HT-29 (cell line): ENCODE measurements around the gene TTC22. TPM values are rescaled to one million over a fixed set of nuclear protein-coding genes. Genes with fewer than 3 reads are reported as not detected.

Experiments used
- DNase-seq: peaks from one replicate; pipeline ENCODE4 v3.0.0-alpha.2; 2015; ENCODE audit warnings: low spot score
- total RNA-seq: library from RNA; depleted of rRNA; stranded (reverse); fragments of >200 nt; shearing (Covaris generic); gene quantifications from 2 replicates; pipeline ENCODE4 v1.2.3, GENCODE V29; 2014

TTC22 gene
- total RNA-seq, 1 experiment from 2014 or later = 26.7 TPM

DNA sequence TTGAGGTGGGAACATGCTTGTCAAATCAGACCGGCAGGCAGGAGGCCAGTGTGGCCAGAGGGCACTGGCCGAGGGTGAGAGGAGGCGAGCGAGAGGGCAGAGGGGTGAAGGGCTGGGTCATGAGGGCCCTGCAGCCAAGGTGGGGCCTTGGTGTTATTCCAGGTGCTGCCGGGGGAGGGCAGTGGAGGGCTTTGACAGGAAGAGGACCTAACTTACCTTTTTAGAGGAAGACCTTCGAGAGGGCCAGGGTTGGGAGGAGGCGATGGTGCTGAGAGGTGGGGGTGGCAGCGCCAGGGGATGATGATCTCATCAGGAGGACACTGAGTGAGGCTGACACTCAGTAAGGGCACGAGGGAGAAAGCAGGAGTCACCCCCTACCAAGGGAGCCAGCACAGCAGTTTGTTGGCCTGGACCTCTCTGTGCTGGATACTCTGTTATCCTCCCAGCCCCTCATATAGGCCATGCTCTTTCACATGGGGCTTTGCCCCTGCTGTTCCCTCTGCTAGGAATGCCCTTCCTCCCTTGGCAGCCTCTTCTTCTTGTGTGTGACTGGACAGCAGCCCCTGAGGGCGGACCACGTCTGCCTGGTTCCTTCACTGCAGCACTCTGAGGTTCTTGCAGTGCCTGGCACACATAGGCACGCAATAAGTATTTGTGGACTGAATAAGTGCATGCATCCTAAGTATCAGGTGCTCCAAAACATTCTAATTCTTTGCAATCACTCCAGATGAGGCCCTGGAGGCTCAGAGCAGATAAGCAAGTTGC is 7.5 kb upstream of the TTC22 start:
- DNase-seq = no peak

DNA sequence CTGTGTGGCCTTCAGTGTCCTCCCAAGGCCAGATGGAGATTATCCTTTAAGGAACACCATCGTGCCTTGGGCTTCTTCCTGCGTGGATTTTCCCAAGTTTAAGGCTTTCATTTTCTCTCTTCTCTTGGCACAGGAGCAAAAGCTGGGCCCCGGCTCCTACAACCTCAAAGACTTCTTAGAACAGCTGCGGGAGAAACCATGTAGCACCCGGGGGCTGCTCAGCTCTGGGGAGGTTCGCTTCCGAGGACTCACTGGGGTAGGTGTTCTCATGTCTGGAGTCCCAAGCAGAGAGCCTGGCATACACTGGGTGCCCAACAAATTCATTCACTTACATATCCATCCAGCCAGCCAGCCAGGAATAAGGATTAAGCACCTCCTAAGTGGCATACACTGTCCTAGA is 6.6 kb upstream of the TTC22 start:
- no peak for DNase-seq

DNA sequence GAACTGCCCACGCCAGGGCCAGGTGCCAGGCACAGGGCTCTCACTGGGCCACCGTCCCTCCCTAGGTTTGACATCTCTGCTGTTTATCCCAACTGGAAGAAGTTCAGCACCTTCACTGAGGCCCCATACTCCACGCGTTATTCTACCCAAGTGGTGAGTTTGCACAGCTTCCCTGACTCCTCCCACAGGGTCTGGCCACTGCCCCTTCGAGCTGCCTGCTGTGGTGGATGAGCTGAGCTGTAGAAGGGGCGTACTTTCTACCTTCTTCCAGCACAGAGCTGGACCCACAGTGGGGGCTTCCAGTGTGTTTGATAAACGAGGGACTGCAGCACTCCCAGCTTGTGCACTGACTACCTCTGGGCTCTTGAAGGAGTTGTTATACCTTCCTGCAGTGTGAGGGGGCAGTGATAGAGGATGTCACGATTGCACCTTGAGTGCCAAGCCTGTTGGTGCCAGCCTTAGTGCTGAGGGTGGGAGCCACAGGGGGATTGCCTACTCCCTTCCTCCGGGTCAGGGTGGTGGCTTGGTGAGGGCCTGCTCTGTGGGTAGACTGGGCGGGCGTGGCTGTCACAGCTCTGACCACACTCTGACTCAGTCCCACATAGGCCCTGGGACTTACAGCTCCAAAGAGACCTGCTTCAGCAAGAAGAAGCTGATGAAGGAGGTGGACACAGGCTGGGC is 5.9 kb upstream of the TTC22 start:
- no peak for DNase-seq

DNA sequence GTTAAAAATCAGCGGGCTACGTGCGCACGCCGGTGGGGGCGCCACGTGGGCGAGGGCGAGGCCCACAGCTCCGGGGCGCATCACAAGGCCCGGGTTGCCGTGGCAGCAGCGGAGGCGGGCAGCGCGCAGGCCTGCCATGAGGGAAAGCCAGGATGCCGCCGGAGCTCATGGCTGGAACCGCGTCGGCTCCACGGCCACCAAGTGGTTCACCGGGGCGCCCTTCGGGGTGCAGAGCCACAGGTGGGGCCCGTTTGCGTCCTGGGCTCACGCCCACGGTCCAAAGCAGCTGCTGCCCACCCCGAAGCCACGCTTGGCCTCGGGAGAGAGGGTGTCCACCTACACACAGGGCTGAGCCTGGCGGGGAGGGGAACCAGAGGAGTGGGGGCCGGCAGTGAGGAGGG is 4.9 kb upstream of the TTC22 start:
- DNase-seq = no peak

DNA sequence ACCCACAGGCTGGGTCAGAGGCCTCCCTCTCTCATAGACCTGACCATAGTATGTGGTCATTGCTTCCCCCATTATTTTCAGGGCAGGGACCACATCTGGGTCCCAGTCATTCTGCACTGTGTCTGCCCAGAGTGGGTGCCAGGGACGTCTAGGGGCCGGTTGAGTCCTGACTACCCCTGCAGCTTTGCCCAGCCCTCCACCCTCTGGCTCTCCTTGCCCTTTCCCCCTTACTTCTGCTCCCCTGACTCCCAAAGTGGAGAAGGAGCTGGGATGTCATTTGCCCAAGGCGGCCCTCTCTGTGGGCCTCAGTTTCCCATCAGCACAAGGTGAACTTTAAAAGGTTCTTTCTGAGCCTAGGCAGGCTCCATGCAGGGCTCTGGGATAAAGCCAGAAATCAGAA is 4.3 kb upstream of the TTC22 start:
- no peak for DNase-seq

DNA sequence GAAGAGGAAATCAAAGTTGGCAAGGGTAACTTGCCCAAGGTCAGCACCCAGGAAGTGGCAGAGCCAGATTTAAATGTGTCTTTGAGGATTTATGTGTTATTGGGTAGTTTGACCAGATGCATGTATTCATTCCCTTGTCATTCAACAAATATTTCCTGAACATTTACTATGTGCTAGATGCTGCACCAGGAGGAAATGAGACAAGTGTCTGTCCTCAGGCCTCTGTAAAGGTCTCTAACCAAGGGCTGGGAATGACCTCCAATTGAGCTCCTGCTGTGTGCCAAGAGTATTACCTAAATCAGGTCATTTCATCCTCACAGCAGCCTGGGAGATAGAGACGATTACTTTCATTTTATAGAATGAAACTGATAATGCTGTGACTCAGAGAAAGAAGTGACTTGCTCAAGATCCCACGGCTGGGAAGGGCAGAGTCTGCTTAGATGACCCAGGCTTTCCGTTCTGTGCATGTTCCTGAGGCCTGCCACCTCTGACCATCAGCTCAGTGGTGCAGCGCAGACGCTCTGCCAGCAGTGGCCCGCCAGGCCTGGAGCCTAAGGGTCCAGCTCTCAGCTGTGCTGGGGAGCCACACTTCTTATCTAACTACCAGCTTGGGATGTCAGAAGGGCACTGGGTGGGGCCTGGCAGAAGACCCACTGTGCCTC is 3.5 kb upstream of the TTC22 start:
- DNase-seq = no peak

DNA sequence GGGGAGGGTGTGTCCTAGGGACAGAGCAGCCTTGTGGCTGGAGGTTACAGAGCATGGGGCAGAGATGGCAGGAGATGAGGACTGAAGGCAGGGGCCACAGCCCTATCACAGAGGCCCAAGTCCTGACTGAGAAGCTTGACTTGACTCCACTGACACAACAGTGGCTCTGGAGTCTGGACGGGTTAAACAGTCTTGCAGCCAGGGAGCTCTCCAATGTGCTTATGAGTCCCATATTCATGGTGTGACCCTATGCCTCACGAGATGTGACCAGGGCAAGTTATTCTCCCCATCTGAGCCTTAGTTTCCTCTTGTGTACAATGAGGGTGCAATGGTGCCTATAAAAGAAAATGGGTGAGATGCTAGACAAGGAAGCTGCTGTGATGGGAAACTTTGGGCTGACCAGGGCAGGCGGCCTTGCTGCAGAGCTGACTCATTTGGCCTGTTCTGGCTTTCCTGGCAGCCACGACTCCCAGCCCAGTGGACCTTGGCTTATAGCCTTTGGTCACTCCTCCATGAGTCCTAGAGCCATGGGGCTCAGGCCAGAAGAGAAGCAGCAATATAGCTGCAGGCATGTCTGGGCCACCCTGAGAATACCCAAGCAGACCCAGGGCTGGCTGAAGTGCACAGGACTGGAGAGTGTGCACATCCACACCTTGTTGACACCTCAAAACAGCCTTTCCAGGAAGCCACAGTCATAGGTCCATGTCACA is 2.8 kb upstream of the TTC22 start:
- no peak for DNase-seq

DNA sequence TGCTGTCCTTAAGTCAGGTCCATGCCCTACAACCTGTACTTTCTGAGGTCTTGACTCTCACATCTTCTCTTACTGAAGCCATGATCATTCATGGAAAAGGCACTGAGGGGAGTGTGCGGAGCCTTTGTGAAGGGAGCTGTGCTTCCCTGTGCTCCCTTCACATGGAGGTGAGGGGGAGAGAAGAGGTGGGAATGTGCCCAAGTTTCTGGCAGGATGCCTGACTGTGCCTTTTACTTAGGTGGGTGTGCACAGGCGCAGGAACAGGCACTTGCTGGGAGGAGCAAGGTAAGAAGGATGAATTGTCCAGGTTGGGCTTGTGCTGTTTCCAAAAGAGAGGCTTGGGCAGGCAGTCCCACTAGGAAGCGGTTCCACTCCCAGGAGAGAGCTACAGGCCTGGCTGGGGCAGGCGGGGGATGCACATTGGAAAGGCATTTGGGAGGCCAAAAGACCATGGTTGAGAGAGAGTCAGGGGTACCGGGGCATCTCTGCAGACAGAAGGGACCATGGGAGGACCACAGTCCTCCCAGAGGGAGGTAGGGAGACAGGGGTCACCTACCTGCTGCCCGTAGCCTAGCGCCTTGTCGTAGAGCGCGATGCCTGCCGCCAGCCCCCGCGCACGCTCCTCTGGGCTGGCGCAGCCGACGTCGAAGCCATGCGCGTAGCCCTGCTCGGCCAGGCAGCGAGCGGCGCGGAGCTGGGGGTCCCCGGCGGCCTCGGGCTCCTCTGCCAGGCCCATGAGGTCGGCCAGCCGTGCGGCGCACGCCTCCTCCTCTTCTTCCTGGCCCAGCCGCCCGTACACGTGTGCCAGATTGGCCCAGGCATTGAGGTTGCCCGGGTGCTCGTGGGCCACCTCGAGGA is 853 bp downstream of the TTC22 start:
- peak; percentile 16 for DNase-seq

DNA sequence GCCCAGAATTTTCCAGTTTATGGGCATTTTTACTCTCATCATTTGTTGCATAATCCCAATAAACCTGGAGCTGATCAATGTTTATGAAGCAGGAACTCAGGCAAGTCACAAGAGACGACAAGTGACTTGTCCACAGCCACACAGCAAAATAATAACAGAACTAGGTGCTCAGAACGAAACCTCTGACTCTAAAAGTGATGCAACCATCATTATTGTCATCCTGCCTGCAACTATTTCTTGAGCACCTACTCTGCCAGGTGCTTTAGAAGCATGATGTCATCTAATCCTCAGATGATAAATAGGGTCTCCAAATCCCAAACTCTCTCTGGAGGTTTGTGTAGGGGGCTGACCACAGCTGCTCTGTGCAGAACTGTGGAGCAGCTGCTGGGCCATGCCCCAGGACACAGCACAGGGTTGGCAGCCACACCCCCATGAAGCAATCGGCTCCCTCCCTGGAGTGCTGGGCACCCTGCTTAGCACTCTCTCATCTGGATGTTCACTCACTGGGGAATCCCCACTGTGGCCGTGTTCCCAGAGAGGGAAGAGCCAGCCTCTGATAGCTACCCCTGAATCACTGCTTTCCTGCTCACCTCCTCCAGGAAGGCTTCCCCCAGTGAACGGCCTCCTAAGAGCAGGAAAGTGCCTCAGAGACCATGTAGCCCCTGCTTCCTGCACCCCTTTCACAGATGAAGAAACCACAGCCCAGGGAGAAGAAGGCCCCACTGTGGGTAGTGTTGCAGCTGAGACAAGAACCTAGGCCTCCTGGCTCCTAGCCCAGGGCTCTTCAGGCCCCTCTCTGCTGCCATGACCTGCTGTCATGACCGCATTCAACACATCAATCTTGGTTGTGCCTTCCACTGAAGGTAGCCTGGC is 2.1 kb downstream of the TTC22 start:
- no peak for DNase-seq

DNA sequence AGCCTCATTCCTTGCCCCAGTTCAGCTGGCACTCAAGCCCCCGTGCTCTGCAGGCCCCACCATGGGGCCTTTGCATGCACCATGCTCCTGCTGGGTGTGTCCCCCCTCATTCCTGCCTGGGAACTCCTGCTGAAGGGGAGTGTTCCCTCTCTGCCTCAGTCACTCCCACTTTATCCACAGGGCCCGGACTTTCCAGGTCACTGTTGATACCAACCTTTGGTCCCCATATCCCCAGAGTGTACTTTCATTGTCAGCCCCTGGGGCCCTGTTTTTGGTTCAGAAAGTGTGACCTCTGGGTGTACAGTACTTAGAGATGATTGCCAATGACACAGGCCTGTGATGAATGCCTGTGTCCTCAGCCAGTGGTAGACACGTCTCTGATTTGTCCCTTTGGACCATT is 2.9 kb downstream of the TTC22 start:
- DNase-seq = no peak

DNA sequence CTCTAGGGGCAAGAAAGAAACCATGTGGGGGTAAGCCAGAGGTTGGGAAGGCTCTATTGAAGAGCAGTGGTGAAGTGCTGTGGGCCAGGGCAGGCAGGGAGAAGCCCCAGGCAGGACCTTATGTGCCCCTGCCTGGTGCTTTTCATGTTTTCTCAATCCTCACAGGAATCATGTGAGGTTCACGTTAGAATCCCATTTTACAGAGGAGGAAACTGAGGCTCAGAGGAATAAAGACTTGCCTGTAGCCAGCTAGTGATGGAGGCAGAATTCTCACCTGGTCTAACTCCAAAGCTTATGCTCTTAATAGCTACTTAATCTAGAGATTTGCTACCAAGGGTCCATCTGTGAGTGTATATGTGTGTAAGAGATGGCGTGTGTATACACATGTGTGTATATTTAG is 4.2 kb downstream of the TTC22 start:
- DNase-seq = no peak

DNA sequence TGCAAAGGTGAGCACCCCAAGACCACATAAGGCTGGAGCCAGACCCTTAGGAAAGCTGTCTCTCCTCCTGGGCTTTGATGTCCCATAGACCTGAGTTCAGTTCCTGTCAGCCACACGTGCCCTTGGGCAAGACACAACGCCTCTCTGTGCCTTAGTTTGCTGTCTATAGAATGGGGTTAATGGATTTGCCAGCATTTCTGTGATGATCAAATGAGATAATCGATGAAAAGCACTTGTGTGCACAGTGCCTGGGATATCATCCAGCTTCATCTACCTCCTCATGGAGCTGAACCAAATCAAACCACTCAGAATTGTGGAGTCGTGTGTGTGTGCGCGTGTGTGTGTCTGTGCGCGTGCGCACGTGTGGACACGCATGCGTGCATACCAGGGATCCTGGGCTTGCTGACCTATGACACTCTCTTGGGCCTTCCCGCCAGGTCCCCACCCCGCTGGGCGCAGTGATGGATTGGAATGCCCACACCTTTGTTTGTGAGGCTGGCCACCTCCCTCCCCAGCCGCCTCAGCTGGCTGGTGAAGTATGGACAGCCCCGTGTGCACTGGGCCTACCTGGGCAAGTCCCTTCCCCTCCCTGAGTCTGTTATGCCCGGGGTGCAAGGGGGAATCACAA is 5.2 kb downstream of the TTC22 start:
- DNase-seq = peak; percentile 83

DNA sequence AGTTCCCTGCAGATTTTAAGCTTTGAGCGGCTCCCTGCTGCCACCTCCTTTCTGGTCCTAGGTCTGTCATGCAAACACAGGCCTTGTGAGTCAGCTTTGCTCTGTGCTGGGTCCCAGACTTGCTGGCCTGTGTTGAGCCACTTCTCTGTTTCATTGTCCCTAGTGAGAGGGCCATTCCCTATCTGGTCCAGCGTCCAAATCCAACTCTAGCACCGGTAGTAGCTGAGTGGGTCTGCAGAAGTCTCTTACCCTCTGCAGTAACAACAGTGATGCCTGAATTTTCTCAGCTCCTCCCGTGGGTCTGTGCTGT is 5.8 kb downstream of the TTC22 start:
- DNase-seq = no peak

DNA sequence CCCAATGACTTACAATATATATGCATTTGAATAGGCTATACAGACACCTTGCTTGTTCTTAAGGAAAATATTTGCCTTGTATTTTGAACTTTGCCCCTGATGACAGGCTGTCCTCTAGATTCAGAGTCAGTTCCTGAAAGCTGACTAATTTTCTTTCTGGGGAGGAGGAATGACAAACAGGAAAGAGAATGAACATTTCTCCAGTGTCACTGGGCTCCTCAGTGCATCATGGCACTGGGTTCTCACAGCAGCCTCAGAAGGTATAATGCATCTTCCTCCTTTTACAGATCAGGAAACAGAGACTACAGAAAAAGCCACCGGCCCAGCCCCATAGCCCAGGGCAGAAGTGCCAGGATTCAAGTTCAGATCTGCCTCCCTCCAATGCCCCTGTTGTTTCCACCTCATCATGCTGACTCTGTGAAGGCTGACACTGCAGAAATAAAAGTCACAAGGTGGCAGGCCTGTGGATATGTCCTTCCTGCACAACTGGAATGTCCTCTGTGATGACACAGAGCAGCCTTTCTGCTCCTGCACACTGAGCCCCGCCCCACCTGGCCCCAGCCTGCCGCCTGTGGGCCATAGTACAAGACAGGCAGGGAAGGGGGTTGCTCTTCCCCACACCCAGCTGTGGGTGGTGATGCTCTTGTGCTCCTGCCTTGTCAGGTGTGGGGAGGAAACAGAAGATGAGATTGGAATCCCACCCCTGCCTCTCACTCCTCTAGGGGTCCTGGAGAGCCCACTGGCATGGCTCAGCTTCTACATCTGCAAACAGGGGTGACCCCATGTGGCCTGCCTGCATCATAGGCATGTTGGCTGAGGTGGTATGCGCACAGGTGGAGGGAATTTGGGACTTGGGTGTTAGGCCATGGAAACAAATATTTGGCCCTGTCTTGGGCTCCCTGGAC is 6.4 kb downstream of the TTC22 start:
- DNase-seq = peak; percentile 77

DNA sequence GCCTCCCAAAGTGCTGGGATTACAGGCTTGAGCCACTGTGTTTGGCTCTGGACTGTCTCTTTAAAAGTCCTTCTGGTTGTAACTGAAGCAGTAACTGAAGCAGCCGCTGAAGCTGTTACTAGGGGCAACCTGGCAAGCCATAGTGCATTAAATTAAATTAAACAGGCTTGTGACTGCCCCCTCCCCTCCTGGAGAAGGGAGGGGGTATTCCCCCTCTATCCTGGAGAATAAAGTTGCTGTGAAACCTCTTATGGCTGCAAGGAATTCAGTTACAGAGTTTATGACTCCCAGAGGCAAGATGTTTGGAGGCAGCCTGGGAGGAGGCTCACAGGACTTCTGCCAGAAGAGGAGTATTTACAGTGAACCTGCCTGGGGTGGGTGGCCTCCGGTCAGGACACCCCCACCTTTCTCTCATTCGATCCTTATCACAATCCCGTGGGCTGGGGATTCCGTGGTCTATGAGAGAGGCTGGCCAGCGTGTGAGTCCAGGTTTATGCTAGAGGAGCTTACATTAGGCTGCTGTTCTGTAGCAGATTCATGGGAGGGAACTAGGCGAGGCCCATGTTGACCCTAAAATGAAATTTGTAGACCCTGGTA is 8.3 kb downstream of the TTC22 start:
- no peak for DNase-seq

DNA sequence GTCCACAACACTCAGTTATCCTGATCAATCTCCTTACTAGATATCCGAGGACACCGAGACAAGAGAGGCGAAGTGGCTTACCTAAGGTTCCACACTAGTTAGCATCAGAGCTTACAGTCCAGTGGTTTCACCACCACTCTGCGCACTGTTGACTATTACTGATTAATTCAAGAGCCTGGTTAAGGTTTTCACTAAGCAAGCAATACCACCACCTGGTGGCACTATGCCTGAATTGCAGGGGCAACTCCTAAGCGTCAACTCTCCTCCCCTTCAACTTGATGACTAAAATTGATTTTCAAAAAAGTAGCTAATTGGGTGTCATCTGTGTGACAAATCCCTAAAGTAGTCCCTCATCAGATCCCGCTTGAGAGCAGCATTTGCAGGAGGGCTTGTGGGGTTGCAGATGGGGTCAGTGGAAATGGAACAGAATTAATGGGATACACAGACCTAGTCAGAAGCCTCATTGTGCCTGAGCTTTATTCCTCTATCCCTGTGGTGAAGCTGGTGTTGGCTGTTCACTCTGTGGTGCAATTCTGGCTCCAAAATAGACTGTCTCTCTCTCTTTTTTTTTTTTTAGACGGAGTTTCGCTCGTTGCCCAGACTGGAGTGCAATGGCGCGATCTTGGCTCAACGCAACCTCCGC is 9.1 kb downstream of the TTC22 start:
- peak; percentile 80 for DNase-seq

DNA sequence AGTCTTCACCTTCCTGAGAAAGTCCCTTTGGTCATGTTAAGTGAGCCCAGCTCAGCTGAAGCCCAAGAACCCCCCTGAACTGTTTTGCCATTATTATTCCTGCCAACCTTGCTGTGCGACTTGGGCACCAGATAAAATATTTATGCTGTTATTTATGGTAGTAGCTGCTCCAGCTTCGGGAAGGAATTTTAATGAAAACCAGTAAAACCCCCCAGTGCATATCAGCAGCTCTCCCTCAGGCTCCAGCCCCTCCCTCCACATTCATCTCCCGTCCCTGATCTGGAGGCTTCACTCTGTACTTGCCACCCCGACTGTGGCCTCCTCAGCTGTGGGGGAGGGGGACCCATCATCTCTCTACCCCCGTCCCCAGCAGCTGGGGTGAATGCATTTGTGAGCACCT is 12.7 kb downstream of the TTC22 start:
- DNase-seq = no peak

DNA sequence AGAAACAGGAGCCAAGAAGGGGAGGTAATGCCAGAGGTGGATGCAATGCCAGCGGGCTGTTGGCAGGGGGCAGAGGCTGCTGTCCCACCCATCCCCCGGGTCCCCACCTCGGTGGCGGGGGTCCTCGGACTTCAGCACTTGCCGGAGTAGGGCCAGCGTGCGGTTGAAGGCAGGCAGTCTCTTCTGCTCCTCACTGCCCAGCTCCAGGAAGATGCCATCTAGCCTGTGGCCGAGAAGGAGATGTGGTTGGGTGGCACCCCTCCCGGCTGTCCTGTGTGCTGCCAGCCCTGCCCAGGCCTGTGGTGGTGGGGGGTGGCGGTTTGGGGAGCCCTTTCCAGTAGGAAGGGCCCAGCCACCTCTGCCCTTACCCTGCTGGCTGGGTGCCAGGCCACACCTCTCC is 13.5 kb downstream of the TTC22 start:
- DNase-seq = no peak
